ENCODE data around the gene EPB41L4B.
A peak's percentile ranks its signal among the peaks of the same experiment; 100 is the strongest.

- peak; percentile 63 for TF ChIP-seq CTCF (conservative IDR thresholded peaks at IDR 0.05; ENCODE audit: low read length)
- TF ChIP-seq EZH2phosphoT487 (IDR thresholded peaks at IDR 0.05; ENCODE audit: borderline replicate concordance): no peak
Observed at GRCh38 chr9:109192732-109193361, 128.0 kb downstream of the EPB41L4B start.
